A673 (cell line): ENCODE measurements around the gene FBXO42. TPM values are rescaled to one million over a fixed set of nuclear protein-coding genes. Genes with fewer than 3 reads are reported as not detected.

Experiments used
- BruUV-seq: library from RNA; stranded (reverse); fragments of 400-500 nt; replicated peaks from 2 replicates; lab custom pipeline; 2021; lab: Mats Ljungman, UMichigan
- CTCF ChIA-PET: fragments of 300-600 bp; sonication (Branson Sonifier 250); formaldehyde crosslinking; loops from one replicate; lab custom pipeline; 2022; ENCODE audit warnings: antibody characterized with exemption; lab: Charles Lee
- POLR2A ChIA-PET: fragments of 300-600 bp; sonication (Branson Sonifier 250); formaldehyde crosslinking; loops from one replicate; lab custom pipeline; 2022; ENCODE audit warnings: antibody characterized with exemption; ENCODE audit not compliant: low non-redundant PET; lab: Charles Lee
- DNase-seq: peaks from one replicate; pipeline ENCODE4 v3.0.0-alpha.2; 2015; ENCODE audit warnings: low spot score
- H3K27ac ChIP-seq: fragments of 200-600 bp; sonication (generic); 2 replicates; pipeline ENCODE4 v1.5.1; 2016; ENCODE audit warnings: mixed run types, low read depth, mild to moderate bottlenecking, mixed read lengths, antibody characterized with exemption, low read length; ENCODE audit not compliant: poor library complexity, severe bottlenecking
- H3K27me3 ChIP-seq: fragments of 200-600 bp; sonication (generic); replicated peaks from 2 replicates; pipeline ENCODE4 v1.6.1; 2017; ENCODE audit warnings: mixed run types, low read depth, mild to moderate bottlenecking, mixed read lengths, antibody characterized with exemption, low read length; ENCODE audit not compliant: insufficient read depth, poor library complexity
- H3K36me3 ChIP-seq: fragments of 200-600 bp; sonication (generic); 2 replicates; pipeline ENCODE4 v1.6.1; 2016; ENCODE audit warnings: mixed run types, mild to moderate bottlenecking, mixed read lengths, antibody characterized with exemption, low read length; ENCODE audit not compliant: insufficient read depth, poor library complexity, severe bottlenecking
- H3K4me1 ChIP-seq: fragments of 200-600 bp; sonication (generic); 2 replicates; pipeline ENCODE4 v1.6.1; 2017; ENCODE audit warnings: mixed run types, mild to moderate bottlenecking, mixed read lengths, antibody characterized with exemption, low read length; ENCODE audit not compliant: insufficient read depth, poor library complexity, severe bottlenecking
- H3K4me3 ChIP-seq: fragments of 200-600 bp; sonication (generic); 2 replicates; pipeline ENCODE4 v1.5.1; 2016; ENCODE audit warnings: low read depth, mixed run types, mild to moderate bottlenecking, mixed read lengths, low read length; ENCODE audit not compliant: poor library complexity, severe bottlenecking
- H3K9me3 ChIP-seq: fragments of 200-600 bp; sonication (generic); 2 replicates; pipeline ENCODE4 v1.6.1; 2016; ENCODE audit warnings: mixed run types, low read depth, mild to moderate bottlenecking, mixed read lengths, antibody characterized with exemption, low read length; ENCODE audit not compliant: poor library complexity, severe bottlenecking
- CTCF ChIP-seq: fragments of 300-800, 200-600 bp; sonication (generic); conservative IDR thresholded peaks from 2 replicates; pipeline ENCODE4 v1.5.1; 2017; ENCODE audit warnings: low read depth, mild to moderate bottlenecking, antibody characterized with exemption, low read length, moderate library complexity, mixed read lengths
- EZH2 ChIP-seq: fragments of 200-600 bp; sonication (generic); IDR thresholded peaks from 2 replicates; pipeline ENCODE4 v1.6.1; 2017; ENCODE audit warnings: borderline replicate concordance, low read depth, mild to moderate bottlenecking, mixed read lengths, antibody characterized with exemption, low read length; ENCODE audit not compliant: poor library complexity, severe bottlenecking
- intact Hi-C: fragments of 100-400 bp; cut with micrococcal nuclease; formaldehyde crosslinking; loops from one replicate; pipeline ENCODE4 v1.10.0; 2022; ENCODE audit not compliant: unreplicated experiment
- total RNA-seq: library from RNA; stranded (reverse); gene quantifications from 2 replicates; pipeline ENCODE4 v1.2.3, GENCODE V29; 2021

FBXO42 gene
- total RNA-seq, 1 experiment from 2014 or later = 19.5 TPM

- CTCF ChIA-PET = no interaction called here
- POLR2A ChIA-PET = no interaction called here
- no peaks in the 10 kb centered on the region for H3K9me3 ChIP-seq
- peak; percentile 72 for DNase-seq
- no peak overlapping the region for H3K4me3 ChIP-seq
- no peak for TF ChIP-seq EZH2
- no peak for TF ChIP-seq CTCF
- peaks cover 33% of the 10 kb centered on the region for H3K4me1 ChIP-seq
- no peaks in the 10 kb centered on the region for H3K36me3 ChIP-seq
- no TSS peak for BruUV-seq
- H3K27me3 ChIP-seq = no peaks in the 10 kb centered on the region
- intact Hi-C loops = no loop called here
- H3K27ac ChIP-seq = no peak overlapping the region
Measured at GRCh38 chr1:16371725-16372124, 19.4 kb upstream of the FBXO42 start.

DNA sequence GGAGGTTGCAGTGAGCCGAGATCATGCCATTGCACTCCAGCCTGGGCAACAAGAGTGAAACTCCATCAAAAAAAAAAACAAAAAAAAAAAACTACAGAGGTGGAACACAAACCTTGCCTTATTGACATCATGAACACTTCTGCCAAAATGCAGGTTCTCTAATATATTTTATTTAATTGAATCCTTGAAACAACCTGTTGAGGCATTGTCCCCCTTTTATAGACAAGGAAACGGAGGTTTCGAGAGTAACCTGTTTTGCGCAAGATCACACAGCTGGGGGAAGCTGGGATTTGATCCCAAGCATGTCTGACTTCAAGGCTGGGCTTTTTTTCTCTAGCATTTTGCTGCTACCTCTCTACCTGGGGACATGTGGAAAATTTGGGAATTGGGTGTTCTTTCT lies 17.5 kb upstream of the FBXO42 start:
- no peak overlapping the region for H3K27ac ChIP-seq
- CTCF ChIA-PET = no interaction called here
- no peak for DNase-seq
- intact Hi-C loops = loop anchor here (10.0 kb wide), 2 partner anchors 125 to 165 kb away; no protein-coding TSS in a partner anchor
- H3K4me3 ChIP-seq = no peak overlapping the region
- POLR2A ChIA-PET = interaction anchor here (0.6 kb wide), 1 partner anchor 11 kb away, joined by 3 read pairs; no protein-coding TSS in a partner anchor
- TF ChIP-seq CTCF (no peak), EZH2 (no peak)
- no peaks in the 10 kb centered on the region for H3K9me3 ChIP-seq
- H3K4me1 ChIP-seq = peaks cover 18% of the 10 kb centered on the region
- no TSS peak for BruUV-seq
- H3K27me3 ChIP-seq = no peaks in the 10 kb centered on the region
- H3K36me3 ChIP-seq = no peaks in the 10 kb centered on the region

GRCh38 chr1:16367968-16368890 lies 15.9 kb upstream of the FBXO42 start:
- intact Hi-C loops = loop anchor here (10.0 kb wide), 2 partner anchors 123 to 163 kb away; no protein-coding TSS in a partner anchor
- POLR2A ChIA-PET = no interaction called here

More at GRCh38 chr1:16367968-16368890, 15.9 kb upstream of the FBXO42 start:
- CTCF ChIA-PET = interaction anchor here (0.5 kb wide), 1 partner anchor 553 kb away, joined by 6 read pairs; no protein-coding TSS in a partner anchor
- TF ChIP-seq CTCF (no peak), EZH2 (no peak)
- H3K4me1 ChIP-seq = peaks cover 10% of the 10 kb centered on the region
- no peak for DNase-seq
- BruUV-seq = TSS peak; percentile 39
- no peaks in the 10 kb centered on the region for H3K9me3 ChIP-seq
- no peaks in the 10 kb centered on the region for H3K36me3 ChIP-seq
- peak overlapping the region; percentile 87 for H3K4me3 ChIP-seq
- peak overlapping the region; percentile 93 for H3K27ac ChIP-seq
- no peaks in the 10 kb centered on the region for H3K27me3 ChIP-seq
